DND-41 (cell line): ENCODE results near the gene ASB18.

Experiments used
- ATAC-seq: fragments of 200-7000 bp; cut with Tn5 transposase; 3 replicates; pipeline ENCODE4 v1.9.1; 2021; ENCODE audit warnings: low read depth; ENCODE audit not compliant: insufficient read depth
- DNase-seq: peaks from one replicate; pipeline ENCODE4 v3.0.0-alpha.2; 2020
- H2AFZ ChIP-seq: 2 replicates; pipeline ENCODE4 v1.6.0; 2012; ENCODE audit warnings: low read depth, low read length
- H3K27ac ChIP-seq: 2 replicates; pipeline ENCODE4 v1.5.1; 2012; ENCODE audit warnings: low read length, inconsistent platforms
- H3K27me3 ChIP-seq: fragments of 200-600 bp; sonication (generic); 2 replicates; pipeline ENCODE4 v1.6.0; 2012; ENCODE audit warnings: low read length, mild to moderate bottlenecking, inconsistent platforms; ENCODE audit not compliant: insufficient read depth, poor library complexity
- H3K36me3 ChIP-seq: 2 replicates; pipeline ENCODE4 v1.5.1; 2012; ENCODE audit warnings: low read length, inconsistent platforms; ENCODE audit not compliant: insufficient read depth
- H3K4me1 ChIP-seq: 2 replicates; pipeline ENCODE4 v1.5.1; 2012; ENCODE audit warnings: mild to moderate bottlenecking, low read length; ENCODE audit not compliant: insufficient read depth
- H3K4me2 ChIP-seq: 2 replicates; pipeline ENCODE4 v1.6.0; 2012; ENCODE audit warnings: mild to moderate bottlenecking, moderate library complexity, low read length, inconsistent platforms; ENCODE audit not compliant: insufficient read depth
- H3K4me3 ChIP-seq, 2 experiments: fragments of 200-600 bp in 1 of 2; shearing (Covaris generic) in 1 of 2; 2 replicates each; pipeline ENCODE4 v1.5.1; 2012 to 2016; ENCODE audit warnings: inconsistent platforms in 2 of 2, low read length in 2 of 2, mild to moderate bottlenecking in 2 of 2, low read depth in 1 of 2, moderate library complexity in 1 of 2
- H3K79me2 ChIP-seq: 2 replicates; pipeline ENCODE4 v1.6.0; 2012; ENCODE audit warnings: low read length, inconsistent platforms; ENCODE audit not compliant: insufficient read depth
- H3K9ac ChIP-seq: 2 replicates; pipeline ENCODE4 v1.6.0; 2012; ENCODE audit warnings: low read depth, mild to moderate bottlenecking, inconsistent platforms, low read length, moderate library complexity
- H3K9me3 ChIP-seq: 2 replicates; pipeline ENCODE4 v1.5.1; 2012; ENCODE audit warnings: low read length, moderate library complexity, mild to moderate bottlenecking, inconsistent platforms; ENCODE audit not compliant: insufficient read depth, severe bottlenecking
- H4K20me1 ChIP-seq: 2 replicates; pipeline ENCODE4 v1.6.0; 2012; ENCODE audit warnings: low read length; ENCODE audit not compliant: insufficient read depth
- CTCF ChIP-seq: IDR thresholded peaks from 2 replicates; pipeline ENCODE4 v1.5.1; 2012; ENCODE audit warnings: borderline replicate concordance, low read length, moderate library complexity, mild to moderate bottlenecking; ENCODE audit not compliant: poor library complexity, severe bottlenecking; ENCODE audit errors: extremely low read depth
- EZH2 ChIP-seq: IDR thresholded peaks from 3 replicates; pipeline ENCODE4 v1.6.1; 2012; ENCODE audit warnings: borderline replicate concordance, low read depth, mild to moderate bottlenecking, moderate library complexity, low read length, inconsistent platforms; ENCODE audit not compliant: severe bottlenecking

Gene ASB18

GRCh38 chr2:236257136-236257535 is 7.1 kb downstream of the ASB18 start:
- Histone ChIP-seq H3K27ac (no peak overlapping the region), H3K4me3 (no peak overlapping the region), H4K20me1 (no peaks in the 10 kb centered on the region), H3K27me3 (peaks cover 11% of the 10 kb centered on the region), H3K4me2 (no peak overlapping the region), H2AFZ (no peak overlapping the region), H3K4me1 (no peaks in the 10 kb centered on the region), H3K9ac (no peak overlapping the region), H3K9me3 (peaks cover under 1% of the 10 kb centered on the region), H3K36me3 (no peaks in the 10 kb centered on the region), H3K79me2 (no peaks in the 10 kb centered on the region)
- TF ChIP-seq CTCF (no peak), EZH2 (no peak)
- ATAC-seq (no peak), DNase-seq (no peak)

DNA sequence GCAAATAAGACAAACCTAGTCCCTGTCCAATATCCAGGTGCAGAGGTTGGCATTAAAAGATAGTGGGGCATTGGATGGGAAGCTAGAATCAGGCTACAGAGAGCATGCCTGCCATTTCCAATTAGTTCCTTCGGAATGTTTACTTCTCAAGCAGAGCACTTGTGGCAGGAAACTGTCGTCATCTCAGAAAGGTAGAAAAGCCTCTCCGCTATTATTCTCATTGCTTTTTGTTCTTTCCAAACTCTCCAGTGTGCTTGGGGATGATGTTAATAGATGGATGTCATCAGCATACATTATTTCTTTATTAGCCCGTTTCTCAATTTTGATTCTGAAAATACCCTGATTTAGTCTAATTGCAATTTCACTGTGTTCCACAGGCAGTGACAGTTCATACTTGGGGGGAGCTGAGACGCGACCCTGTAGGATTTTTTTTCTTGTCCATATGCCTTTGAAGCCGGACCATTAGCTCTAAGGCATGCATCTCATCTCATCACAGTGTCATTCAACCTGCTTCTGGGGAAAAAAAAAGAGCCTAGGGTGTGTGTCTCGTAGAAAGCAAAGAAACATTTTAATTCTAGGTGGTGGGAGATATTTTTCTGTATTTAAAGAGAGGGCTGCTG is 7.7 kb downstream of the ASB18 start:
- Histone ChIP-seq H3K27me3 (peaks cover 11% of the 10 kb centered on the region), H4K20me1 (no peaks in the 10 kb centered on the region), H3K9me3 (no peaks in the 10 kb centered on the region), H3K9ac (no peak overlapping the region), H3K4me3 (no peak overlapping the region), H3K4me1 (no peaks in the 10 kb centered on the region), H3K79me2 (no peaks in the 10 kb centered on the region), H3K27ac (no peak overlapping the region), H3K36me3 (no peaks in the 10 kb centered on the region), H2AFZ (no peak overlapping the region), H3K4me2 (no peak overlapping the region)
- TF ChIP-seq EZH2 (no peak), CTCF (no peak)
- ATAC-seq, result no peak
- no peak for DNase-seq

- Histone ChIP-seq H3K79me2 (no peaks in the 10 kb centered on the region), H3K4me1 (no peaks in the 10 kb centered on the region), H2AFZ (no peak overlapping the region), H3K4me3 (no peak overlapping the region), H3K9me3 (no peaks in the 10 kb centered on the region), H3K9ac (no peak overlapping the region), H3K36me3 (no peaks in the 10 kb centered on the region), H3K4me2 (no peak overlapping the region), H3K27ac (no peak overlapping the region), H3K27me3 (peaks cover 16% of the 10 kb centered on the region), H4K20me1 (no peaks in the 10 kb centered on the region)
- DNase-seq (no peak), ATAC-seq (no peak)
- no peak for TF ChIP-seq CTCF
- no peak for TF ChIP-seq EZH2
These were observed 9.5 kb downstream of the ASB18 start for GRCh38 chr2:236254674-236255073.

DNA sequence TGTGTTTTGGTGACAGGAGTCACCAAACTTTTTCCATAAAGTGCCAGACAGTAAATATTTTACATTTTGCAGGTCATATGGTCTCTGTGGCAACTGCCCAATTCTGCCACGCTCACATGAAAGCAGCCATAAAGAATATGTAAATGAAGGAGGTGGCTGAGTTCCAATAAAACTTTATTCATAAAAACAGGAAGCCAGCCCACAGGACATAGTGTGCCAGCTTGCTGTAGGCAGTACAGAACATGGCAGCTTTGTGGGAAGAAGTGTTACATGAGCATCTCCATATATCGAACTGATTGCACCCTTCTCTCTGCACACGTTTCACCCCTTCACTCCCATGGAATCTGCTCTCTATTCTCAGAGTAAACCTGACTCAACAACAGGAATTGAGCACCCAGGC is 10.2 kb downstream of the ASB18 start:
- H4K20me1 ChIP-seq, result no peaks in the 10 kb centered on the region
- H3K27me3 ChIP-seq, result peaks cover 16% of the 10 kb centered on the region
- ATAC-seq (no peak), DNase-seq (no peak)
- no peaks in the 10 kb centered on the region for H3K36me3 ChIP-seq
- H3K4me1 ChIP-seq, result no peaks in the 10 kb centered on the region
- H3K79me2 ChIP-seq, result no peaks in the 10 kb centered on the region
- no peak for TF ChIP-seq CTCF
- no peak for TF ChIP-seq EZH2
- no peak overlapping the region for H3K9ac ChIP-seq
- H2AFZ ChIP-seq, result no peak overlapping the region
- H3K4me2 ChIP-seq, result no peak overlapping the region
- no peak overlapping the region for H3K4me3 ChIP-seq
- no peaks in the 10 kb centered on the region for H3K9me3 ChIP-seq
- H3K27ac ChIP-seq, result no peak overlapping the region
